HCEC 1CT (cell line): ENCODE data around the gene COL5A1.
"Not testable (repeated sequence)": the region's sequence is repeated elsewhere in the genome, so short reads cannot be mapped to it uniquely, and the experiment has no call there.

Experiments used
- DNase-seq: peaks from one replicate; pipeline ENCODE4 v3.0.0-alpha.2; 2017

Gene COL5A1

DNA sequence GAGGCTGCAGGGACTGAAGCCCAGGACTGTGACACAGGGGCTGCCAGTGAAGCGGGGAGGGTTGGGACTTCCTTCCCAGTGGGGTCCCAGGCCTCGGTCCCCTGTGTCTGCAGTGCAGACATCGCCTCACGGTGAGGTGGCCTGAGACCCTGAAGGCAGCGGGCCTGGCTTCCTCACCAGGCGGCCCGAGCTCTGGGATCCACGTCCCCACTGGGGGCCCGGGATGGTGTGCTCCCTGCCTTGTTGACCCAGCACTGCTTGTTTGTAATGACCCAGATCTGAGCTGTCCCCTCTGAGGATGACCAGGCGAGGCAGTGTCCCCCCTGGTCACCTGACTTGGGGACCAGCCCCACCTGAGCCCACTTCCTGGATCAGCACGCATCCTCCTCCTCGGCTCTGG lies 53.1 kb downstream of the COL5A1 start:
- no peak for DNase-seq

DNA sequence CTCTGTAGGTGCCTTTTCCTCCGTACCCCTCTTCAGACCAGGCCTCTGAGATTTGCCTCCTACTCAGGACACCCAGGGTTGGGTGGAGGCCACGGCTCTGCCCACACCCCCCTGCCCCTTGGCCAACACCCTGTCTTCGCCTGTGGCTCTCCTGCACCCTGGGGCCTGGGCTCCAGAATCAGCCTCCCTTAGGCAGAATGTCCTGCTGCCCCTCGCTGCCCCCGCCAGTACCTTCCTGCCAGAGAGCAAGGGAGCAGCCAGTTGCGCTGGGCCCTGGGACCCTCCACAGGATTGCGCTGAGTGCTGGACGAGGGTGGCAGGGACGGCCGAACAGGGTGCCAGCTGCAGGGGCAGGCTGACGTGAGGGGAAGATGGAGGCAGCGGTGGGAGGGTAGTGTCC lies 53.5 kb downstream of the COL5A1 start:
- no peak for DNase-seq

DNA sequence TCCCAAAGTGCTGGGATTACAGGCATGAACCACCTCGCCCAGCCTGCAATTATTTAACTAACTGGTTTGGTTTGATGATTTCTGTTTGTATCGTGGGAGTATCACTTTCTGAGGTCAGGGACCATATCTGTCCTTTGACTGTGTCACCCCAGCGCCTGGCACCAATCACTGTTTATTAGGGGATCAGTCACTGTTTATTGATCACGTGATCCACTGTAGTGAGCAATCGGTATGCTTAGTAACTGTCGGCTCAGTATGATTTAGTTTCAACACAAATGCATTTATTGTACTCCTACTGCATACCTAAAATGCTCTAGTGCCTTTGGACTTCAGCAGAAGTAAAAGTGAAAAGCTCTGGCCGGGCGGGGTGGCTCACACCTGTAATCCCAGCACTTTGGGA lies 54.8 kb downstream of the COL5A1 start:
- no peak for DNase-seq

DNA sequence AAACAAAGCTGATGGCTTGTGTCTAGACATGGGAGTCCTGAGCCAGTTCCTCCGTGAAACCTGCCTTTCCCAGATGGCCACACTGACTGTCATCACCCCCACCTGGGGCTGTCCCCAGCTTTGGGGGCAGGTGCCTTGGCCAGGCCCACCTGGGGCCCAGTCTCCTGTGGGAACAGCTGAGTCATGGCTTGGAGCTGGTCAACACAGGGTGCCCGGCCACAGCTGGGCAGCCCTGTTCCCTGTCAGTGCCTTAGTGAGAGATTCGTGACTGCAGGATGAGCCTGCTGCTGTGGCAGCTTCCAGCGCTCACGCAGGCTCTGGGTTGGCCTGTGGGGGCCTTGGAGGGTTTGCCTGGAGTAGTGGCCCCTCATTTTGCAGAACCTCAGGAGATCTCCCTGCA lies 56.5 kb downstream of the COL5A1 start:
- no peak for DNase-seq

DNA sequence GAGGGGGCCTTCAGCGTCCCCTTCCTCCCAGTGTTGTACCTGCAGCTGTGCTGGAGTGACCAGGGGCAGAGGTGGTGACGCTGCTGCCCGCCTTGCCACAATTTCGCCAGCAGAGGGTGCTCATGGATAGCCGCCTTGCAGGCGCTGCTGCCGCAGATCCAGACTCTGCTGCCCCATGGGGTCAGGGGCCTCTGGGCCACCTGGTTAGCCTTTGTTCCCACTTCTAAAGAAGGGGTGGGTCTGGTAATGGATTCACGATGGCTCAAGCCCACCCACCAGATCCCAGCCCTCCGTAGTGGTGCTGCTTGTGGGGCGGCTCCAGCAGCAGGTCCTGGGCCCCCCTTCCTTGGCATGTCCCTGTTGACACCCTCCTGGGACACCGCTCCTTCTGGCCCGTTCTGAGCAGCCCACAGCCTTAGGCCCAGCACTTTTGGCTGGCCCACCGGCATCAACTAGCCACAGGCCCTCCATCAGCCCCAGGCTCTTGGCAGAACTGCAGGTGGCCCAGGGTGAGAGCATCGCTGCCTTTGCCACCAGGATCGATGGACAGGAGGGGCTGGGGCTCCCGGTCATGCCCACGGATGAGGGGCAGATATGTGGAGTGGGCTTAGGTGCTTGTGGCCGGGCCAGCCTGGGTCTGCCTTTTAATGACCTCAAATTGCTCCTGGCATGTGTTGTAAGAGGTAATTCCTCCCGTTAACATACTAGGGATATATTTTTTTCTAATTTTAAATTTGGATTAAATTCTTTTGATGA lies 57.2 kb downstream of the COL5A1 start:
- peak; percentile 18 for DNase-seq

DNA sequence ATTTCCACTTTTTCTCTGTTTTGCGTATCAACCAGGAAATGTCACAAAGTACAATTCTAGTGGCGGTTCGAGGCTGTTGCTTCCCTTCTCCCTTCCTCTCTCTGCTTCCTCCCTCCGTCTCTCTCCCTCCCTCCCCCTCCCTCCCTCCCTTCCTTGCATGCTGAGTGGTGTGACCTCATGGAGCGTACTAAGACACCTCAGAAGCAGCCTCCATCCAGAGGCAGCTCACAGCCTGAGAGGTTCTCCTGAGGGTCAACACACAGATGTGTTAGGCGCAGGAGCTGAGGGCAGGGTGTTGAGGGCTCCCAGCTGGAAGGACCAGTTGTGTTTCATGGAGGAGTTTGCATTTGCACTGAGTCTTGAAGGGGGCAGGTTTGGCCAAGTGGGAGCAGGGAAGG lies 57.7 kb downstream of the COL5A1 start:
- no peak for DNase-seq

DNA sequence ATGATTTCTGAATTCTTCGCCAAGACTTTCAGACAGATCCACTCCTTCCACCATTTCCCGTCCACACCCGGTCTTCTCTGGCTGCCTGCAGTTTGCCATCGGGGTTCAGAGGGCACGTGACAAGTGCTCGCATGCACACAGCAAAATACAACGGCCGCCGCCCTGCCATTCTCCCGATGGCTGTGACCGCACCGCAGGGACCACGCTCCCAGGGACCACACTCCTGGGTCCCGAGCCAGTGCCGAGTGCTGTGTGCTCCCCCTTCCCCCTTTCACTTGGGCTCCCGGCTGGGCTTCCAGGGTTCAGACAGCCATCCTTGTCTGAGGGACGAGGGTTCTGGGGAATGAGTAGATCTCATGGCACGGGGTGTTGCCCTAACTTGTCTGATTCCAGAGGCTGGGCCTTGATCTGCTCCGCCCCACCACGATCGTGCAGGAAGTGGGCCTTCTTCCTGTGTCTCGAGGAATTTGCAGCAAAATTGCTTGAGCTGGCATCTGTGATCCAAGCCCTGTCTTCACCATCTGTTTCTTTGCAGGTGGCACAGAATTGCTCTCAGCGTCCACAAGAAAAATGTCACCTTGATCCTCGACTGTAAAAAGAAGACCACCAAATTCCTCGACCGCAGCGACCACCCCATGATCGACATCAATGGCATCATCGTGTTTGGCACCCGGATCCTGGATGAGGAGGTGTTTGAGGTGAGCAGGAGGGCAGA lies 59.2 kb downstream of the COL5A1 start:
- DNase-seq, result no peak

DNA sequence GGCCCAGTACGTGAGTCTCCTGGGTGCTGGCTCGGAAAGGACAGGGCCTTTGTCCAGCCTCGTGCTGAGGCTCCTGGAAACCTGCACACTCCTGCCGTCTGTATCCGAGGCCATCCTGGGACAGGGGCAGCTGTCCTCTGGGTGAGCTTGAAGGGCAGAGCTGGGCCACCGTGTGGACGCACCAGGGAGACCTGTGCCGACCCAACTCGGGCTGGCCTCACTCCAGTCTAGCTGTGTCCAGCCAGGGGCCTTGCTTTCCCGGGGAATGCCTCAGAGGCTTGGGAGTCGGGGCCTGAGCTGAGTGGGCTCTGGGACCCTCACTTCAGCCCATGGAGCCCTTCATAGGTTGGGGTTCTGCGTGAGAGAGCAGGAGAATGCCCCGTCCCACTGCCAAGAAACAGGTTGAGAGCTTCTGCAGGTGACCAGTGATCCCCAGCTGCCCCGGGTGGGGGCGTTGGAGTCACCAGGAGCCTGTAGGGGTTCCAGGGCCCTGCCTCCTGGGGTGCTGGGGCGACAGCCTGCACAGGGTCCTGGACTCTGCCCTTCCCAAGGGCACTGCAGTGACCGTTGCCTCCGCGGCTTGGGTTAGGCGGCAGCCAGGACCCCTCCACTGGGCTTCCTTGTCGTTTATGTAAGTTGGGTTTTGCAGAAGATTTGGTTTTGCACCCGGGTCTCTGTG lies 60.1 kb downstream of the COL5A1 start:
- no peak for DNase-seq

DNA sequence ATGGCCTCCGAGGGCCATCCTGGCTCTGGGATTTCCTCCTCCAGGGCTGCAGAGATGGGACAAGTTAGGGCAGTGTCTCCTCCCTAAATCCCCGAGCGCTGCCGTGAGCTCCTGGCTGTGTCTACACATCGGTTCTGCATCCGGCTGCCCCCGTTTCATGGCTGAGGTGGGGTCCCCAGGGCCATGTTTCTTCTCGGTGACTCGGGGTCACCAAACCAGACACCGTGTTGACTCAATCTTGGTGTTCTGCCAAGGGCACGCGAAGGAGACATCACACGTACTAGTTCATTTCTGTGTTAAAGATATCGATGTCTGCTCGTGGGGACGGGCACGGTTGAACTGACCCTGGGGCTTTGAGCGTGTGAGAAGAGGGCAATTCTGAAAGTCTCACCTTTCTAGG lies 60.7 kb downstream of the COL5A1 start:
- DNase-seq, result no peak

DNA sequence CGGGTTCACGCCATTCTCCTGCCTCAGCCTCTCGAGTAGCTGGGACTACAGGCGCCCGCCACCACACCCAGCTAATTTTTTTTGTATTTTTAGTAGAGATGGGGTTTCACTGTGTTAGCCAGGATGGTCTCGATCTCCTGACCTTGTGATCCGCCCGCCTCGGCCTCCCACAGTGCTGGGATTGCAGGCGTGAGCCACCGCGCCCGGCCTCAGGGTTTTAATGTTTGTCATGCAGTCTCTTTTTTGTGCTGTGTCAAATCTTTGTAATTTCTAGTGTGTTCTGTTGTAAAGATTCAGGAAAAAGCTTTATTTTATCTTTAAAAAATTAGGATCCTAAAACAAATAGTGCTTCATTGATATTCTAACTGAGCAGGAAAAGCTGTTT lies 62.1 kb downstream of the COL5A1 start:
- not testable (repeated sequence) for DNase-seq

DNA sequence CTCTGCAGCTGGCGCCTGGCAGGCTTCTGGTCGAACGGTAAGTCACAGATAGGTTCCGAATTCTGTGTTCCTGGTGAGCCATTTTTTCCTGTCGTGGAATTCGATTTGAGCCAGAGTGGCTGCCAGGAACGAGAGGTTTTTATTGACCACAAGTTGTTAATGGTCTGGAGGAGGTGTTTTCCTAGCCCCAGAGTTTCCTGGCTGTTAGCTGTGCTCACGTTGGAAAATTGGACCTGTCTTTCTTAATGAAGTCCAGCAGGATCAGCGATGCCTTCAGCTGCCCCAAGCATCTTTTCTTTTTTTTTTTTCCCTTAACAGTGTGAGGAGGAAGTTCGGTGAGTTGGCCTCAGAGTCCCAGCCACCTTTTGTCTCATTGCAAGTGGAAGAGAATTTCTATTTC lies 62.9 kb downstream of the COL5A1 start:
- DNase-seq, result no peak

DNA sequence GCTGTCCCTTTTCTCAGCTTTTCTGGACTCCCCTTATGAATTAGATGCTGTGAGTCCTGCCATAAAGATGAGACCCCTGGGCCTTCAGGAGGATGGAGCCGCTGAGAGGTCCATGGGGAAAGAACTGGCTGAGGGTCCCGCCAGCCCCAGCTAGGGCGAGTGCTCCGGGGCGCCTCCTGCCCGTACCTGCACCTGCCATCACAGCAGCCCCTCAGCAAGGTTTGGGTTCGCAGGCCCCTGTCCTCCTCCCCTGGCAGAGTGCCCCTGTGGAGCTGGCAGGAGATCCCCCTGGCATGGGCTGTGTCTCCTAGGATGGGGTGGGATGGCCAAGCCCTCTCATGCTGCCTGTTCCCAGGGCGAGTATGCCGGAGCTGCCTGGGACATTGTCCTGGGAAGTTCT lies 64.2 kb downstream of the COL5A1 start:
- no peak for DNase-seq

DNA sequence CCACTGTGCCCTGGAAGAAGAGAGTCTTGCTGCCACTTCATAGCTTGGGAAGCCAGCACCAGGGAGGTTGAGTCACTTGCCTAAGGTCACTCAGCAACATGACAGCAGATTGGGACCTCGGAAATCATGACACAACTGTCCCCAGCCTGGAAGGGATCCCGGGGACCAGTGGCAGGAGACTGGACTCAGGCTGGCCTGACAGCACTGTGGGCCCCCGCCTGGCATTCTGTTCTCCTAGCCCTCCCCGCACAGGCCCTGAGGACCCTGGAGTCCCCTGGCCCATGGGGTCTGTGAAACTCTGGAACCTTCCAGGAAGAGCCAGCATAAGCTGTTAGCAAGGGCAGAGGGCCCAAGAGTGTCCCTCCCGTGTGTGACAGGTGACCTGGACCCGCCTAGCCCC lies 64.9 kb downstream of the COL5A1 start:
- no peak for DNase-seq

DNA sequence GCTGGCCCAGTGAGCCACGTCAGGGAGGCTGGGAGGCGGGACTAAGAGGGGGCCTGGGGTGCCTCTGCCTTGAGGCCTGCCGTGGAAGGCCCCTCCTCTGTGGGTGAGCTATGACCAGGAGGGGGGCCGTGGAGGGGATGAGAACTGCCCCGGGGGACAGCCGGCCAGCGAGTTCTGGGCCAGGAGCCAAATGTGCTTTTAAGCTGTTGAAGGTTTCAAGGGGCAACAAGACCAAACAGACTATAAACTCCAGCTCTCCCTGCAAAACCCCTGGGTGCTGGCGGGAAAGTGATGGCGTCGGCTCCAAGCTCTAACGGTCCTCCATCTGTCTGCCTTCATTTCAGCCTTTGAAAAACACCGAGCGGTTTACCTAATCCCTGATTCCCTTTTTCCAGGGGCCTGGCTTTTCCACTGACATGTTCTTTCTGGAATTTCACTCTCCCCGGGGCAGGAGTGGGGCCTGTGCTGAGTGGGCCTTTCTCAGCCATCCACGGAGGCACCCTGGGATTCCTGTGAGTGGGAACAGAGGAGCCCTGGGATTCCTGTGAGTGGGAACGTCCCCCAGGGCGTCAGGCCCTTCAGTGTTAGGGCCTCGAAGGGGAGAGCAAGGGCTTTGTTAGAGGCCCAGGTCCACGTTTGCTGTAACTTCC lies 65.6 kb downstream of the COL5A1 start:
- DNase-seq, result no peak

DNA sequence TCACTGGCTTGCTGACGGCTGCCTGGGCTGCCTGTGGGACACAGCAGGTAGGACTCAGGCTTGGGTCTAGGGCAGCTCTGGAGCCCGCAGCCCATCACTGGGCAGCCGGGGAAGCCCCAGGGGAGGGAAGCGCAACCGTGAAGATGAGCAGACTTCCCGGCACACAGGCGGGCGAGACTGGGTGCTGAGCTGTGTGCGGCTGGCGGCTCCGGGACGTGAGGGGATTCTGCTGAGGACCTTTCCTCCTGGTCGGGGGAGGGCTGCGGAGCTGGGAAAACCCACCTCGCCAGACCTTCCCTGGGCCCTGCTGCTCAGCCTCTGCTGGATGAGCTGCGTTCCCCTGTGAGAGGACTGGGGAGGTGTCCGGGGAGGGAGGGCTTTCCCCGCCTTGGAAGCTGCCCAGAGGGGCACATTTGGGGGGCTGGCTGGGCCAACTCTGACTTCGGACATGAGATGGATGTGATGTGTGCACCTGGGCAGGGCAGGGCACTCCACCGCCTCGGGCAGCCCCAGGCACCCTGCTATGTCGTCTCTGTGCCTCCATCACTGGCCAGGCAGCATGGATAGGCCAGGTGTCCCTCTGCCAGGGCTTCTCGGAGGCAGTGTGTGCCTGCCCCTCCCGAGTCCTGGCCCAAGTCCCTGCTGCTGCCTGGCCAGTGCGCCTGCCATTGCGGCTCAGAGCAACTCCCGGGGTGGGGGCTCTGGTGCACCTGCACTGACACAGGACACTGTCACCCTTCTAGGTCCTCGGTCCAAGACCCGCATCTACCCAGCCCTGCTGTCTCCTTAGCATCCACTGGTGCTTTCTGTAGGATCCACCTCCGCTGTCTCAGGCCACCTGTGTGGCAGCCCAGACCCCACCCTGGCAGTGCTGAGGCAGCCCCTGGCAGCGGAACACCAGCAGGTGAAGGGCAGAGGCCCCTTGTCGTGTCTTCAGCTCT lies 66.4 kb downstream of the COL5A1 start:
- no peak for DNase-seq

DNA sequence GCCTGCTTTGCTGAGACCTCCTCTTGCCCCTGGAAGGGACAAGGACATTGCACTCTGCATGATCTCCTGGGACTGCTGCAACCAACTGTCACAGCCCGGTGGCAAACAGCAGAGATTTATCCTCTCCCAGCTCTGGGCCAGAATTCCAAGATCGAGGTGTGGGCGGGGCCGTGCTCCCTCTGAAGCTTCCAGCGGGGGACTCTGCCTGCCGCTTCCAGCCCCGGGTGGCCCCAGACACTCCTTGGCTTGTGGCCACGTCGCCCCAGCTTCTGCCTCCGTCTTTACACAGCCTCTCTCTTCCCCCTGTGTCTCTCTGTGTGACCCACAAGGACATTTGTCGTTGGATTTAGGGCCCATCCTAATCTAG lies 67.1 kb downstream of the COL5A1 start:
- DNase-seq, result no peak

DNA sequence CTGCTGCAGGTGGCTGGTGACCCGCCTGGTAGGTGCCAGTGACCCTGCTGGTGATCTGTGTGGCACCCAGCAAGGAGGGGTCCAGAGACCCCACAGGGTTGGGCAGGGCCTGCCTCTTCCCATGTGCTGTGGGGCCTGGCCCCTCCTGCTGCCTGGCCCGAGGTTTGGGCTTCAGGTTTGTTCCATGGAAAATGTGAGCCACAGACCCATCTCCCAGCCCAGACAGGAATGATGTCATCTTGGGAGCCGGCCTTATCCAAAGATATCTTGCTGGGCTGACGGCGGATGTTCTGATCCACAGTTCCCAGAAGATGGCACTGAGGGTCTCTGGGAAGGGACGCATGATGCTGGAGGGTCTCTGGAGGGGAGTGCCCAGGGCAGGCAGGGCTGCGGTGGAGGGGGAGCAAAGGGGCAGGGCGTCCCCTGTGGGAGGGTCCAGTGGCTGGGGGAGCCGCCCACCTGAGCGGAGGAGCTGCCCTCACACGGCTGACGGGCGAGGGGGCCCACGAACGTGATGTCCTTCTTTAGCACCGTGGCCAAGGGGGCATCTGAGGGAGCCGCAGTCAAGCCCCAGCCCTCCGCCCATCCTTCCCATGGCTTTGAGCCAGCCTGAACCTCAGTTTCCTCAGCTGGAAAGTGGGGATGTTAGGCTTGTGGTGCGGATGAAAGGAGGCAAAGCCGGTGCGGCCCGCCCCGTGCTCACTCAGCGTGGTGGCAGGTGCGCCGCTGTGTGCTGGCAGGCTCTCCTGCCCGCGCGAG lies 68.1 kb downstream of the COL5A1 start:
- DNase-seq, result no peak

DNA sequence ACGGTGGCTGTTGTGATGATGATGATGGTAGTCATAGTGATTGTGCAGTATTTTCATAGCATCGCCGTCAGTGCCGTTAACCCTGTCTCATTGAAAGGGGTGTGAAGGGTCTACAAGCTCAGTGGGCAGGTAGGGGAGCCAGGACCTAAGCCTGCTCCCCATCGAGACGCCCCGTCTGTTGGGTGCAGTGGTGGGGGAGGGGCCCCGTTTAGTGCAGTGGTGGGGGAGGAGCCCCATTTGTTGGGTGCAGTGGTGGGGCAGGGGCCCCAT lies 68.6 kb downstream of the COL5A1 start:
- DNase-seq, result no peak

DNA sequence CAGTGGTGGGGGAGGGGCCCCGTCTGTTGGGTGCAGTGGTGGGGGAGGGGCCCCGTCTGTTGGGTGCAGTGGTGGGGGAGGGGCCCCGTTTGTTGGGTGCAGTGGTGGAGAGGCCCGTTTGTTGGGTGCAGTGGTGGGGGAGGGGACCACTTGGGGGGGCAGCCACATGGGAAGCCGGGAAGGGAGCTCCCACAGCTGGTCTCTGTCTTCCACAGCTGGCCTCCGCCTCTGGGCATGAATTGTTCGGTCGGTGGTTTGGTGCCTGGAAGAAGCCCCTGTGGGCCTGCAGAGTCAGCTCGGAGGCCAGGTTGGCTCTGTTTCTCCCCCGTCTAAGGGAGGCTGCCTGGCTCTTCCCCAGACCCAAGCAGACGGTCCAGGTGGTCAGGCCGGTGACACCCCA lies 69.3 kb downstream of the COL5A1 start:
- DNase-seq, result no peak

DNA sequence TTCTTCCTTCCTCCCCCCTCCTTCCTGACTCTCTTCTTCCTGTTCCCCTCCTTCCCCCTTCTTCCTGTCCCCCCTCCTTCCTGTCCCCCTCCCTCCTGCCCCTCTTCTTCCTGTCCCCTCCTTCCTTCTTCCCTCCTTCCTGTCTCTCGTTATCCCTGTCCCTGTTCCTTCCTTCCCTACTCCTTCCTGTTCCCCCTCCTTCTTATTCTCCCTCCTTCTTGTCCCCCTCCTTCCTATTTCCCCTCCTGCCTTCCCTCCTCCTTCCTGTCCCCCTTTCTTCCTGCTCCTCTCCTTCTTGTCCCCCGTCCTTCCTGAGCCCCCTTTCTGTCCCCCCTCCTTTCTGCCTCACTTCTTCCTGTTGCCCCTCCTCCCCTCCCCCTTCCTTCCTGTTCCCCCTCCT lies 70.6 kb downstream of the COL5A1 start:
- no peak for DNase-seq

DNA sequence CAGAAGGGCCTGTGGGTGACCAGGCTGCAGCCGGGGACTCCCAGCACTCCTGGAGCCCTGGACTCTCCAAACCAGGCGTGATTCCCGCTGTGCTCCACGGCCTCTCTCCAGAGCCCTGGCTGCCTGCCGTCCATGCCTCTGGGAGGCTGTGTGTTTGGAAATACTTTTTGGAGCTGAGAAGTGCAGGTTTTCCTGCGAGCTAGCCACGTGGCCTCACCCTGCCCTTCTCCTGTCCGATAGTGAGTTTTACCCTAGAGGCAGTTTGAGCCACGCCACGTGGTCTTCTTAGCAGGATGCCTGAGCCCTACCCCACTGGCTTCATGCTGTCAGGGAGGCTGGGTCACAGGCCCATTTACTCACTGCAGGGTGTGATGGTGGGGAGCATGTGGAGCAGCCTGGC lies 71.3 kb downstream of the COL5A1 start:
- DNase-seq, result no peak

DNA sequence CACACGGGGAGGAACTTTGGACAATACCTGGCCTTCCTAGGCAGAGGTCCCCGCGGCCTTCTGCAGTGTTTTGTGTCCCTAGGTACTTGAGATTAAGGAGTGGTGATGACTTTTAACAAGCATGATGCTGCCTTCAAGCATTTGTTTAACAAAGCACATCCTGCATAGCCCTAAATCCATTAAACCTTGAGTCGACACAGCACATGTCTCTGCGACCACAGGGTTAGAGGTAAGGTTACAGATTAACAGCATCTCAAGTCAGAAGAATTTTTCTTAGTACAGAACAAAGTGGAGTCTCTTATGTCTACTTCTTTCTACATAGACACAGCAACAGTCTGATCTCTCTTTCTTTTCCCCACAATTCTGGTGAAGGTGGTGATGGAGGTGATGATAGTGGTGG lies 73.9 kb downstream of the COL5A1 start:
- not testable (repeated sequence) for DNase-seq
